ENCODE results near the gene LHX2. TPM values are rescaled to one million over a fixed set of nuclear protein-coding genes. Genes with fewer than 3 reads are reported as not detected.

Gene LHX2
- total RNA-seq, 1 donor from 2014 or later = 0.20 TPM

DNA sequence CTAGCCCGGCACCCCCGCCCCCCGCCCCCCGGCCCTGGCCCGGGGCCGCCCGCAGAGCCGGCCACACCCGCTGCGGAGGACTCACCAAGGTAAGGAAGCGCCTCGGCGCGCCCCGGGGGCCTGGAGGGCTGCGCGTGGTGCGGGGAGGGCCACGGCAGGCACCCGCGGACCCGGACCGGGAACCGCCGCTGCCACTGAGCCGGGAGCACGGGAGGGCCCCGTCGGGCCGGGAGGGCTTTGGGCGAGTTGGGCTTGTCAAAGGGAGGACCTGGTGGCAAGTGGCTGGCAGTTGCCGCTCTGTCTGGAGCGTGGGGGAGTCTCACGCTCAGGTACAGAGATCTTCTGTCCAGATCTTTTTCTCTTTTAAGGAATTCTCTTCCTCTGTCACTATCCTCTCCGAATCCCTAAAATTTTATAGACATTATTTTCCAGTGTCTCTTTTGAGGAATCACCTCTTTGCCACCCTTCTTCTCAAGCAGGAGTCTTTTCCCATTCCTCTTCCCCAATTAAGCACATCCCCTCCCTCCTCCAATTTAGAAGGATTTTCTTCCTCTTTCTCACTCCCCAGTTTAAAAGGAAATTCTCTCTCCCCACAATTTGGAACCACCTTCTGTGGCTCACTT is 11.3 kb upstream of the LHX2 start:
- no peak overlapping the region for H3K27ac Mint-ChIP-seq (ENCODE audit: unreplicated experiment)
- H3K4me1 Mint-ChIP-seq (ENCODE audit: low read depth) = peaks cover 25% of the 10 kb centered on the region
- TF ChIP-seq, protein P1, sequence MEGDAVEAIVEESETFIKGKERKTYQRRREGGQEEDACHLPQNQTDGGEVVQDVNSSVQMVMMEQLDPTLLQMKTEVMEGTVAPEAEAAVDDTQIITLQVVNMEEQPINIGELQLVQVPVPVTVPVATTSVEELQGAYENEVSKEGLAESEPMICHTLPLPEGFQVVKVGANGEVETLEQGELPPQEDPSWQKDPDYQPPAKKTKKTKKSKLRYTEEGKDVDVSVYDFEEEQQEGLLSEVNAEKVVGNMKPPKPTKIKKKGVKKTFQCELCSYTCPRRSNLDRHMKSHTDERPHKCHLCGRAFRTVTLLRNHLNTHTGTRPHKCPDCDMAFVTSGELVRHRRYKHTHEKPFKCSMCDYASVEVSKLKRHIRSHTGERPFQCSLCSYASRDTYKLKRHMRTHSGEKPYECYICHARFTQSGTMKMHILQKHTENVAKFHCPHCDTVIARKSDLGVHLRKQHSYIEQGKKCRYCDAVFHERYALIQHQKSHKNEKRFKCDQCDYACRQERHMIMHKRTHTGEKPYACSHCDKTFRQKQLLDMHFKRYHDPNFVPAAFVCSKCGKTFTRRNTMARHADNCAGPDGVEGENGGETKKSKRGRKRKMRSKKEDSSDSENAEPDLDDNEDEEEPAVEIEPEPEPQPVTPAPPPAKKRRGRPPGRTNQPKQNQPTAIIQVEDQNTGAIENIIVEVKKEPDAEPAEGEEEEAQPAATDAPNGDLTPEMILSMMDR (IDR thresholded peaks at IDR 0.05) = no peak
- peaks cover 89% of the 10 kb centered on the region for H3K27me3 Mint-ChIP-seq (ENCODE audit: low read depth)
- H3K4me3 Mint-ChIP-seq (ENCODE audit: unreplicated experiment) = peak overlapping the region; percentile 43
- peak; percentile 71 for DNase-seq (ENCODE audit: low spot score)
- peaks cover 3% of the 10 kb centered on the region for H3K36me3 Mint-ChIP-seq (ENCODE audit: low read depth)
- H3K9me3 Mint-ChIP-seq (ENCODE audit: low read depth) = no peaks in the 10 kb centered on the region

DNA sequence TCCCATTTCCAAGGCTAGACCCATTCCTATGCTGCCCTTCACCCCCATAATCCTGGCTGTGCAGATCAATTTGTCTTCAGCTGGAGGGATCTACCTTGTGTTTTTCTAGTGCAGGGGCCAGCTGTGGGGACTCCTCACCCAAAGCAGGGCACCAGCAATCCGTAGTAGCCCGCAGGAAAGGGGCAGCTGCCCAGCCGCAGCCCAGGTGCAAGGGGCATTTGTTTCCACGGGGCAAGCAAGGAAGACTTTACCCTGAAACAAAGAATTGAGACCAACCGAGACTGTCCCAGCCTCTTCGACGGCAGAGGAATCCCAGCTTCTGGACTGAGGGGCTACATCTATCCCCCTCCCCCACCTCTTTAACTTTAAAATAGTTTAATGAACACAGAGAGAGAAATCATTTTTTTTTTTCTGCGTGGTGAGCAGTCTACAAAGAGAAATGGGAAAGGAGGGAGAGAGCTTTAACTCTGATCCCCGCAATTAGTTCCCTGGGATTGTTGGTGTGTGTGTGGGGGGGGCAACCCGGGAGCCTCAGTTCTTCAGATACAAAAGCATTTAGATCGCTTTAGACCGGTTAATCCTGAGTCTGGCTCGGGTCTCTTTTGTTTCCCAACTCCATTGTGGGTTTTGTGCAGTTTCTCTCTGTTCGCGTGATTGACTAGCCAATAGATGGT is 10.6 kb upstream of the LHX2 start:
- Mint-ChIP-seq H3K4me3 (ENCODE audit: unreplicated experiment) (peak overlapping the region; percentile 43), H3K27ac (ENCODE audit: unreplicated experiment) (no peak overlapping the region), H3K36me3 (ENCODE audit: low read depth) (peaks cover 3% of the 10 kb centered on the region), H3K9me3 (ENCODE audit: low read depth) (no peaks in the 10 kb centered on the region), H3K27me3 (ENCODE audit: low read depth) (peaks cover 89% of the 10 kb centered on the region), H3K4me1 (ENCODE audit: low read depth) (peaks cover 25% of the 10 kb centered on the region)
- TF ChIP-seq, protein P1 (IDR thresholded peaks at IDR 0.05) = no peak
- DNase-seq (ENCODE audit: low spot score) = no peak

DNA sequence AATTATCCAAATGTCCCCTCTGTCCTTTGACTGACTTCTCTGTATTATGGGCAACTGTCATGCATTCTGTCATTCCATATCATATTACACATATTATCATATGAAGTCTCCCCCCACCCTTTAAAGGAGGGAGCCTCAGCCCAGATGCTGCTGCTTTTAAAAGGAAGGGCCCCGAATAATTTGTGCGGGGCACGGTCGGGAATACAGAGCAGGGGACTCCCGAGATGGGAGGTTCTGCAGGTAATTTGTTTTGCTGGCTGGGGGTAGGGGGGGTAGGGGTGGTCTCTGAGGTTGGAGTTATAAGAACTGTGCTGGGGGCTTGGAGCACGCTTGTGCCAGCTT is 10.1 kb upstream of the LHX2 start:
- H3K27me3 Mint-ChIP-seq (ENCODE audit: low read depth) = peaks cover 90% of the 10 kb centered on the region
- H3K4me3 Mint-ChIP-seq (ENCODE audit: unreplicated experiment) = no peak overlapping the region
- H3K4me1 Mint-ChIP-seq (ENCODE audit: low read depth) = peaks cover 25% of the 10 kb centered on the region
- no peak overlapping the region for H3K27ac Mint-ChIP-seq (ENCODE audit: unreplicated experiment)
- peaks cover 3% of the 10 kb centered on the region for H3K36me3 Mint-ChIP-seq (ENCODE audit: low read depth)
- H3K9me3 Mint-ChIP-seq (ENCODE audit: low read depth) = no peaks in the 10 kb centered on the region
- no peak for DNase-seq (ENCODE audit: low spot score)
- TF ChIP-seq, protein P1 (IDR thresholded peaks at IDR 0.05) = no peak

DNA sequence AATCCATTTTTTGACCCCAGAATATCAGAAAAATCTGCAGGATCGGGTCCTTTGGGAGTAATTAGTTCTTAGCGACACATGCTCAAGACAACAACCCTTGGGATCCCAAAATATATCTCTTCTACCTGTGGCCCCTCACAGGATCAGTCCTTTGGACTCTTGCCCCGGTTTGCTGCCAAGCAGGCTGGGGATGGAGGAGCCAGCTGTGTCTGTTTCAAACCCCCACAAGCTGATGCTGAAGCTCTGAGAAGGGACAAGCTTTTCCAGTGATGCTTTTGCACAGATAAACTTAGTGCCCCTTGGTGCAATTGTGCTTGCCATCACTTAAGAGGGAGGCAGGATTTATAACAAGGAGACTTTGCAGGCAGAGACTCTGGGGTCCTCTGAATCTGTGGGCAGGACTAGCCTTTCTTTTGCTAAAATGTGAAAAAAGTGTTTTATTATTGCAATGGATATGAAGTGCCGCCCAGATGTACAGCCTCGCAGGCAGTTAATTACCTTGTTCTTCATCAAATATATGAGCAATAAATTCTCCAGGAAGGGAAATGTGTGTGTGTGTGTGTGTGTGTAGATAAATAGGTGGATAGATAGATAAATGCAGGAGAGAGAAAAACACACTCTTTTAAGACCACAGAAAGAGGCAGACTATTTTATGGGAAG is 9.6 kb upstream of the LHX2 start:
- Mint-ChIP-seq H3K27me3 (ENCODE audit: low read depth) (peaks cover 90% of the 10 kb centered on the region), H3K27ac (ENCODE audit: unreplicated experiment) (no peak overlapping the region), H3K4me3 (ENCODE audit: unreplicated experiment) (no peak overlapping the region), H3K9me3 (ENCODE audit: low read depth) (no peaks in the 10 kb centered on the region), H3K4me1 (ENCODE audit: low read depth) (peaks cover 25% of the 10 kb centered on the region), H3K36me3 (ENCODE audit: low read depth) (peaks cover 3% of the 10 kb centered on the region)
- DNase-seq (ENCODE audit: low spot score) = no peak
- TF ChIP-seq, protein P1 (IDR thresholded peaks at IDR 0.05) = no peak

DNA sequence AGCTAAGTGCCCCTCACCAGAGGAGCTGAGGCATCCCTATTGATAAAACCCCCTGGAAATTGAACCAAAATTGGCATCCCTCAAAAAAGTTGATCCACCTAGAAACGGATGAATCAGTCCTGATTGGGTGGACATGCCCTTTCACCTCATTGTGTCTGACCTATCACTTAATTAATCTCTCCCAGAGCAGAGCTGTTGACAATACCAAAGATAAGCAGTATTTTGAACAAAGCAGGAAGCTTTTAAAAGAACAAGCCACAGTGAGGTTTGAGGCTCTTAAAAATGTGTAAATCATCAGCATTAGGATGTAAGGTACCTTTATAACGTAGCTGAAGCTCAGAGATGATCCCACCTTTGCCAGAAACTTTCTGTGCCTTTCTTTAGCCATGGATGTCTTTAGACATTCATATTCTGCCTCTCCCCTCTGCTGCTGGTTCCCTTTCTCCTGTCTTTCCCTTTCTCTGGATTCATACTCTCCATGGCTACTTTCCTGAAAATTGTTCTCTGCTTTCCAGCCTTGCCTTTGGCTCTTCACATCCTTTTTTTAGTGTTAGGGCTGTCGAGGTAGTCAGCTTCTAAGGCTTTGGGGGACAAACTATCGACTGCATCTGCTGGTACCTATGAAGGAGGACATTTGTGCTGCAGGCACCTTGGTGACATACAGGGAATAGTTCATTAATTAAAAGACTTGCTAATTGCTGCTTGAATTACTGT is 7.8 kb upstream of the LHX2 start:
- peaks cover 3% of the 10 kb centered on the region for H3K36me3 Mint-ChIP-seq (ENCODE audit: low read depth)
- TF ChIP-seq, protein P1 (IDR thresholded peaks at IDR 0.05) = no peak
- H3K27ac Mint-ChIP-seq (ENCODE audit: unreplicated experiment) = no peak overlapping the region
- H3K9me3 Mint-ChIP-seq (ENCODE audit: low read depth) = no peaks in the 10 kb centered on the region
- no peak overlapping the region for H3K4me3 Mint-ChIP-seq (ENCODE audit: unreplicated experiment)
- peaks cover 86% of the 10 kb centered on the region for H3K27me3 Mint-ChIP-seq (ENCODE audit: low read depth)
- no peak for DNase-seq (ENCODE audit: low spot score)
- peaks cover 18% of the 10 kb centered on the region for H3K4me1 Mint-ChIP-seq (ENCODE audit: low read depth)
